Measurements from ENCODE around the gene PLAGL1. TPM values are rescaled to one million over a fixed set of nuclear protein-coding genes. Genes with fewer than 3 reads are reported as not detected.

Gene PLAGL1
- total and polyA plus RNA-seq, 2 of the 13 experiments (the other 11 are each of a cell fraction or from before 2014, with no cell fraction given): 0.60 to 2.3 TPM

- TF ChIP-seq, protein P1, sequence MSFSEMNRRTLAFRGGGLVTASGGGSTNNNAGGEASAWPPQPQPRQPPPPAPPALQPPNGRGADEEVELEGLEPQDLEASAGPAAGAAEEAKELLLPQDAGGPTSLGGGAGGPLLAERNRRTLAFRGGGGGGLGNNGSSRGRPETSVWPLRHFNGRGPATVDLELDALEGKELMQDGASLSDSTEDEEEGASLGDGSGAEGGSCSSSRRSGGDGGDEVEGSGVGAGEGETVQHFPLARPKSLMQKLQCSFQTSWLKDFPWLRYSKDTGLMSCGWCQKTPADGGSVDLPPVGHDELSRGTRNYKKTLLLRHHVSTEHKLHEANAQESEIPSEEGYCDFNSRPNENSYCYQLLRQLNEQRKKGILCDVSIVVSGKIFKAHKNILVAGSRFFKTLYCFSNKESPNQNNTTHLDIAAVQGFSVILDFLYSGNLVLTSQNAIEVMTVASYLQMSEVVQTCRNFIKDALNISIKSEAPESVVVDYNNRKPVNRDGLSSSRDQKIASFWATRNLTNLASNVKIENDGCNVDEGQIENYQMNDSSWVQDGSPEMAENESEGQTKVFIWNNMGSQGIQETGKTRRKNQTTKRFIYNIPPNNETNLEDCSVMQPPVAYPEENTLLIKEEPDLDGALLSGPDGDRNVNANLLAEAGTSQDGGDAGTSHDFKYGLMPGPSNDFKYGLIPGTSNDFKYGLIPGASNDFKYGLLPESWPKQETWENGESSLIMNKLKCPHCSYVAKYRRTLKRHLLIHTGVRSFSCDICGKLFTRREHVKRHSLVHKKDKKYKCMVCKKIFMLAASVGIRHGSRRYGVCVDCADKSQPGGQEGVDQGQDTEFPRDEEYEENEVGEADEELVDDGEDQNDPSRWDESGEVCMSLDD (CRISPR knock-in tag; IDR thresholded peaks at IDR 0.05; ENCODE audit: borderline replicate concordance): no peak
- no peak for TF ChIP-seq TEAD2 (CRISPR knock-in tag; IDR thresholded peaks at IDR 0.05)
- no peak for TF ChIP-seq KLF11 (CRISPR knock-in tag; IDR thresholded peaks at IDR 0.05)
These were observed 58.1 kb downstream of the PLAGL1 start (continued) for GRCh38 chr6:143949962-143950361.

DNA sequence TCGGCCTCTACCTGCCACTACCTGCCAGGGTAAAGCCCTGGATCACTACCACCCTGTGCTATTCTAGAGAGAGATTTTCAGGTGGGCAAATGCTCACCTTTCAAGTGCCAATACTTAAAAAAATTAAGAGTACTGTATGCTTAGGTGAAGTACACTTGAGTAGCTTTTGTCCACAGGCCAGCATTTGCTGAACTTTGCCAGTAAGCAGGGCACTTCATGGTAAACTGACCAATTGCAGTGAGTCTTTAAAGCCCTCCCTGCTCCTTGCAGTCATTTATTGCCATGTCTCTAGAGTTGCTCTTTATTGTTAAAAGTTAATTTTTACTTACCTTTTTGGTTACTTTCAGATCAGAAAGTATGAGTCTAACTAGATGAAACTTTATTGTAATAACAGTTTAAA is 58.5 kb downstream of the PLAGL1 start:
- H3K4me3 ChIP-seq (replicated peaks in 1 of 3; ENCODE audit: insufficient read depth in 1 of 3, low read depth in 2 of 3, low read length in 3 of 3): no peak overlapping the region
- WGBS (ENCODE audit: low lambda C conversion rate): 22% methylated on average over 1 of the region's 1 CpG
- no peak overlapping the region for H3K27ac ChIP-seq (ENCODE audit: extremely low read length, insufficient read depth, low read length)
- no peaks in the 10 kb centered on the region for H3K79me2 ChIP-seq (ENCODE audit: insufficient read depth, low read length)
- no peaks in the 10 kb centered on the region for H3K9me3 ChIP-seq (ENCODE audit: low read length)
- BruUV-seq (replicated peaks): no TSS peak
- H3K4me1 ChIP-seq (ENCODE audit: insufficient read depth, low read length): peaks cover 16% of the 10 kb centered on the region
- H3K36me3 ChIP-seq (replicated peaks in 1 of 2; ENCODE audit: control insufficient read depth in 1 of 2, insufficient read depth in 2 of 2, low read length in 2 of 2): no peaks in the 10 kb centered on the region
- POLR2A ChIA-PET: no interaction called here
- H3K9ac ChIP-seq (ENCODE audit: insufficient read depth, low read depth, low read length): no peak overlapping the region
- CTCF ChIA-PET (ENCODE audit: low intra/inter-chr PET ratio, low total read pairs): no interaction called here
- TF ChIP-seq ZNF143 (CRISPR knock-in tag; IDR thresholded peaks at IDR 0.05) (no peak), TMF1 (CRISPR knock-in tag; IDR thresholded peaks at IDR 0.05; ENCODE audit: low read depth) (no peak), MLXIP (CRISPR knock-in tag; IDR thresholded peaks at IDR 0.05; ENCODE audit: borderline replicate concordance) (no peak), NFYB (CRISPR knock-in tag; IDR thresholded peaks at IDR 0.05) (no peak), MZF1 (CRISPR knock-in tag; IDR thresholded peaks at IDR 0.05; ENCODE audit: borderline replicate concordance) (no peak), GLI4 (CRISPR knock-in tag; IDR thresholded peaks at IDR 0.05; ENCODE audit: borderline replicate concordance) (no peak), ZFP37 (CRISPR knock-in tag; IDR thresholded peaks at IDR 0.05; ENCODE audit: borderline replicate concordance) (no peak), ZNF256 (CRISPR knock-in tag; conservative IDR thresholded peaks at IDR 0.05) (no peak), EZH2 (conservative IDR thresholded peaks at IDR 0.05; ENCODE audit: low read depth, low read length) (no peak), ZNF556 (CRISPR knock-in tag; IDR thresholded peaks at IDR 0.05; ENCODE audit: borderline replicate concordance) (no peak), SRSF1 (optimal IDR thresholded peaks at IDR 0.05; ENCODE audit: low read depth, low read length) (no peak)
- TF ChIP-seq, protein P2, sequence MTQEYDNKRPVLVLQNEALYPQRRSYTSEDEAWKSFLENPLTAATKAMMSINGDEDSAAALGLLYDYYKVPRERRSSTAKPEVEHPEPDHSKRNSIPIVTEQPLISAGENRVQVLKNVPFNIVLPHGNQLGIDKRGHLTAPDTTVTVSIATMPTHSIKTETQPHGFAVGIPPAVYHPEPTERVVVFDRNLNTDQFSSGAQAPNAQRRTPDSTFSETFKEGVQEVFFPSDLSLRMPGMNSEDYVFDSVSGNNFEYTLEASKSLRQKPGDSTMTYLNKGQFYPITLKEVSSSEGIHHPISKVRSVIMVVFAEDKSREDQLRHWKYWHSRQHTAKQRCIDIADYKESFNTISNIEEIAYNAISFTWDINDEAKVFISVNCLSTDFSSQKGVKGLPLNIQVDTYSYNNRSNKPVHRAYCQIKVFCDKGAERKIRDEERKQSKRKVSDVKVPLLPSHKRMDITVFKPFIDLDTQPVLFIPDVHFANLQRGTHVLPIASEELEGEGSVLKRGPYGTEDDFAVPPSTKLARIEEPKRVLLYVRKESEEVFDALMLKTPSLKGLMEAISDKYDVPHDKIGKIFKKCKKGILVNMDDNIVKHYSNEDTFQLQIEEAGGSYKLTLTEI (CRISPR knock-in tag; conservative IDR thresholded peaks at IDR 0.05): no peak
- FAIRE-seq (no peak), DNase-seq (ENCODE audit: low spot score) (no peak), ATAC-seq (no peak)
- no peaks in the 10 kb centered on the region for H4K20me1 ChIP-seq (ENCODE audit: insufficient read depth, low read length)
- H3K4me2 ChIP-seq (ENCODE audit: low read depth, low read length): no peak overlapping the region
- in situ Hi-C loops (cut with HindIII; ENCODE audit: extremely low pct_ligation_motif_present, low pct_unique_long_range_greater_than_20kb) (no loop called here), intact Hi-C loops (cut with micrococcal nuclease; ENCODE audit: unreplicated experiment) (no loop called here)
- H2AFZ ChIP-seq (ENCODE audit: low read length): no peak overlapping the region
- 0 out of 5 replicates have a peak, but pooled peaks cover 0 to 7% of the 10 kb centered on the region in 2 experiments for H3K27me3 ChIP-seq (ENCODE audit: control insufficient read depth in 1 of 2, insufficient read depth in 2 of 2, low read length in 2 of 2)
